Activated T-helper 9 cell treated with anti-CD3 and anti-CD28 coated beads, Interleukin-2, amount 50 U/mL, for 16 hours (primary cell): Measurements from ENCODE around the gene TM6SF1.
"Not testable (repeated sequence)": the region's sequence is repeated elsewhere in the genome, so short reads cannot be mapped to it uniquely, and the experiment has no call there.

Experiments used
- DNase-seq: peaks from one replicate; pipeline ENCODE4 v3.0.0-alpha.2; 2020; ENCODE audit warnings: low read depth

Gene TM6SF1

GRCh38 chr15:83115831-83116565 lies 8.6 kb downstream of the TM6SF1 start:
- no peak for DNase-seq

GRCh38 chr15:83118291-83118827 lies 10.9 kb downstream of the TM6SF1 start:
- DNase-seq, result no peak

GRCh38 chr15:83118968-83119367 lies 11.5 kb downstream of the TM6SF1 start:
- DNase-seq, result no peak

GRCh38 chr15:83119968-83120581 lies 12.6 kb downstream of the TM6SF1 start:
- no peak for DNase-seq

GRCh38 chr15:83123529-83123928 lies 16.1 kb downstream of the TM6SF1 start:
- no peak for DNase-seq

- DNase-seq, result no peak
These were observed 20.2 kb downstream of the TM6SF1 start for GRCh38 chr15:83127547-83128150.

GRCh38 chr15:83129791-83130190 lies 22.3 kb downstream of the TM6SF1 start:
- no peak for DNase-seq

GRCh38 chr15:83132861-83133523 lies 25.5 kb downstream of the TM6SF1 start:
- DNase-seq, result no peak

GRCh38 chr15:83142151-83142550 lies 34.7 kb downstream of the TM6SF1 start:
- not testable (repeated sequence) for DNase-seq

- DNase-seq, result no peak
These were observed 37.3 kb downstream of the TM6SF1 start for GRCh38 chr15:83144771-83145170.

GRCh38 chr15:83153288-83153687 lies 45.8 kb downstream of the TM6SF1 start:
- DNase-seq, result no peak

- no peak for DNase-seq
These were observed 48.5 kb downstream of the TM6SF1 start for GRCh38 chr15:83155942-83156341.

- DNase-seq, result no peak
These were observed 50.9 kb downstream of the TM6SF1 start for GRCh38 chr15:83158393-83158792.

GRCh38 chr15:83160741-83161140 lies 53.3 kb downstream of the TM6SF1 start:
- DNase-seq, result no peak

- DNase-seq, result no peak
These were observed 55.6 kb downstream of the TM6SF1 start for GRCh38 chr15:83163032-83163431.

GRCh38 chr15:83164111-83164770 lies 56.8 kb downstream of the TM6SF1 start:
- no peak for DNase-seq

- DNase-seq, result no peak
These were observed 57.4 kb downstream of the TM6SF1 start for GRCh38 chr15:83164771-83165404.

- DNase-seq, result no peak
These were observed 58.8 kb downstream of the TM6SF1 start for GRCh38 chr15:83166218-83166617.

GRCh38 chr15:83166830-83167229 lies 59.4 kb downstream of the TM6SF1 start:
- DNase-seq, result no peak

- not testable (repeated sequence) for DNase-seq
These were observed 62.1 kb downstream of the TM6SF1 start for GRCh38 chr15:83169576-83169975.

- DNase-seq, result no peak
These were observed 63.2 kb downstream of the TM6SF1 start for GRCh38 chr15:83170474-83171165.
